HFFc6 (cell line): ENCODE measurements around the gene RAB40AL. TPM values are rescaled to one million over a fixed set of nuclear protein-coding genes. Genes with fewer than 3 reads are reported as not detected.
"Not testable (repeated sequence)": the region's sequence is repeated elsewhere in the genome, so short reads cannot be mapped to it uniquely, and the experiment has no call there.

Experiments
- DNase-seq: peaks from one replicate; pipeline ENCODE4 v3.0.0-alpha.2; 2018
- H3K27ac Mint-ChIP-seq: 2 replicates; pipeline ENCODE4 v1.8.0; 2020; ENCODE audit warnings: mild to moderate bottlenecking, mixed read lengths
- H3K27me3 Mint-ChIP-seq: 2 replicates; pipeline ENCODE4 v1.8.0; 2021; ENCODE audit warnings: mild to moderate bottlenecking, moderate library complexity, mixed read lengths; ENCODE audit not compliant: insufficient read depth
- H3K36me3 Mint-ChIP-seq: 2 replicates; pipeline ENCODE4 v1.8.0; 2021; ENCODE audit warnings: low read depth, mixed read lengths
- H3K4me1 Mint-ChIP-seq: 2 replicates; pipeline ENCODE4 v1.8.0; 2020; ENCODE audit warnings: low read depth, mixed read lengths
- H3K4me3 Mint-ChIP-seq: 2 replicates; pipeline ENCODE4 v1.8.0; 2020; ENCODE audit warnings: mild to moderate bottlenecking, moderate library complexity, mixed read lengths
- H3K9me3 Mint-ChIP-seq: 2 replicates; pipeline ENCODE4 v1.8.0; 2020; ENCODE audit warnings: mild to moderate bottlenecking, mixed read lengths
- long read RNA-seq: library from polyadenylated mRNA; unstranded; transcript quantifications from one replicate; pipeline ENCODE4 v2.0.0, GENCODE V29; 2019
- total RNA-seq, 6 experiments: library from RNA; stranded (reverse); fragmentation: NEBNext Ultra II Directional; extraction: Animal tissue kit (Norgen Biotek cat#: 25700); gene quantifications; 2 replicates in 1 of 6; 3 replicates in 5 of 6; pipeline ENCODE4 v1.2.3, GENCODE V29; 2021
- TF ChIP-seq, protein P1 (sequence below): fragments of 200-600 bp; sonication (generic); IDR thresholded peaks from 2 replicates; pipeline ENCODE4 v1.5.0; 2021; ENCODE audit warnings: antibody characterized with exemption, mild to moderate bottlenecking

The RAB40AL gene, protein sequence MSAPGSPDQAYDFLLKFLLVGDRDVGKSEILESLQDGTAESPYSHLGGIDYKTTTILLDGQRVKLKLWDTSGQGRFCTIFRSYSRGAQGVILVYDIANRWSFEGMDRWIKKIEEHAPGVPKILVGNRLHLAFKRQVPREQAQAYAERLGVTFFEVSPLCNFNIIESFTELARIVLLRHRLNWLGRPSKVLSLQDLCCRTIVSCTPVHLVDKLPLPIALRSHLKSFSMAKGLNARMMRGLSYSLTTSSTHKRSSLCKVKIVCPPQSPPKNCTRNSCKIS
- total RNA-seq = not detected
- long read RNA-seq = 0 reads

DNA sequence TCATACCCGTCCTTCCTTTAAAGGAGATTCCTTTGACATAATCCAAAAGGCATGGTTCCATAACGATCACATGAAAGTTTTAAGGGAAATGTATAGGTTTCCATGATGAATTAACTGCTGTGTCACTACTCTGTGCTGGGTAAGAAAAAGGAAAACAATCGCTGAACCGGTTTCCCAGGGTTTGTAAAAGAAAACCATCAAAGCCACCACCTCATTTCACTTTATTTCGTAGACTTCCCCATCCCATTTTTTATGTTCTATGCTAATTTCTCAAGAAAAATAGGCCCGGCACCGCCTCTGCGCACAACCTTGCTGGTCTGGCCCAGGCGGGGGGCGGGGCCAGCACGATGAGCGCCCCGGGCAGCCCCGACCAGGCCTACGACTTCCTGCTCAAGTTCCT, at the start of gene RAB40AL:
Gene RAB40AL, plus strand, starts transcription at position 301 of the 400 bp plus-strand sequence. Its CDS starts 47 bp downstream, at position 348.
- H3K27me3 Mint-ChIP-seq, H3K27ac Mint-ChIP-seq, H3K4me3 Mint-ChIP-seq, DNase-seq, H3K9me3 Mint-ChIP-seq, H3K4me1 Mint-ChIP-seq, H3K36me3 Mint-ChIP-seq: not testable (repeated sequence)

DNA sequence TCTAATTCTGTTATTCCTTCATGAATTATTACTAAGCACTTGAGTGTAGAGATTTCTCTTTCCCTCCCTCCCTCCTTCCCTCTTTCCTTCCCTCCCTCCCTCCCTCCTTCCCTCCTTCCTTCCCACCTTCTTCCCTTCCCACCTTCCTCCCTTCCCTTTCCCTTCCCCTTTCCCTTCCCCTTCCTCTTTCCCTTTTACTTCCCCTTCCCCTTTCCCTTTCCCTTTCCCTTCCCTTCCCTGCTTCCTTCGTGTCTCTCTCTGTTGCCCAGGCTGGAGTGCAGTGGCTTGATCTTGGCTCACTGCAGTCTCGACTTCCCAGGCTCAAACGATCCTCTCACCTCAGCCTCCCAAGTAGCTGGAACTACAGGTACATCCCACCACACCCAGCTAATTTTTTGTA, 49.4 kb upstream of the RAB40AL start:
- Mint-ChIP-seq H3K36me3 (peaks cover 11% of the 10 kb centered on the region), H3K4me3 (no peak overlapping the region), H3K4me1 (peaks cover 6% of the 10 kb centered on the region; the same call in 1 of the 2 replicates), H3K27ac (no peak overlapping the region), H3K27me3 (no peaks in the 10 kb centered on the region), H3K9me3 (no peaks in the 10 kb centered on the region)
- no peak for DNase-seq
- TF ChIP-seq, protein P1, sequence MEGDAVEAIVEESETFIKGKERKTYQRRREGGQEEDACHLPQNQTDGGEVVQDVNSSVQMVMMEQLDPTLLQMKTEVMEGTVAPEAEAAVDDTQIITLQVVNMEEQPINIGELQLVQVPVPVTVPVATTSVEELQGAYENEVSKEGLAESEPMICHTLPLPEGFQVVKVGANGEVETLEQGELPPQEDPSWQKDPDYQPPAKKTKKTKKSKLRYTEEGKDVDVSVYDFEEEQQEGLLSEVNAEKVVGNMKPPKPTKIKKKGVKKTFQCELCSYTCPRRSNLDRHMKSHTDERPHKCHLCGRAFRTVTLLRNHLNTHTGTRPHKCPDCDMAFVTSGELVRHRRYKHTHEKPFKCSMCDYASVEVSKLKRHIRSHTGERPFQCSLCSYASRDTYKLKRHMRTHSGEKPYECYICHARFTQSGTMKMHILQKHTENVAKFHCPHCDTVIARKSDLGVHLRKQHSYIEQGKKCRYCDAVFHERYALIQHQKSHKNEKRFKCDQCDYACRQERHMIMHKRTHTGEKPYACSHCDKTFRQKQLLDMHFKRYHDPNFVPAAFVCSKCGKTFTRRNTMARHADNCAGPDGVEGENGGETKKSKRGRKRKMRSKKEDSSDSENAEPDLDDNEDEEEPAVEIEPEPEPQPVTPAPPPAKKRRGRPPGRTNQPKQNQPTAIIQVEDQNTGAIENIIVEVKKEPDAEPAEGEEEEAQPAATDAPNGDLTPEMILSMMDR = no peak

DNA sequence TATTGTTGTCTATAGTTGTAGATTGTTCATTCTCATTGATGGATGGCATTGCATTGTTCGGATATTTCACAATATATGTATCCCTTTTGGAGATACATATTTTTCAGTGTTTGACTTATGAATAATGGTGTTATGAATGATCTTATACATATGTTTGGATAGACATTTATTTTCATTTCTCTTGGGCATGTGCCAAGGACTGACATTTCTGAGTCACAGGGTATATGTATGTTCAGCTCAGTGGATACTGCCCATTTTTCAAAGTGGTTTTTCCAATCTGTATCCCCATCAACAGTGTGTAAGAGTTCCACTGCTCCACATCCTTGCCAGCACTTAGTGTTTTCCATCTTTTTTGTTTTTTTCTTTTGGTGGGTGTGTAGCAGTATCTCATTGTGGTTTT, 45.0 kb upstream of the RAB40AL start:
- H3K36me3 Mint-ChIP-seq = peaks cover 7% of the 10 kb centered on the region; the same call in 1 of the 2 replicates
- peaks cover 6% of the 10 kb centered on the region; the same call in 1 of the 2 replicates for H3K4me1 Mint-ChIP-seq
- TF ChIP-seq, protein P1 = no peak
- H3K9me3 Mint-ChIP-seq = no peaks in the 10 kb centered on the region
- H3K27ac Mint-ChIP-seq = no peak overlapping the region
- H3K4me3 Mint-ChIP-seq = no peak overlapping the region
- no peak for DNase-seq
- no peaks in the 10 kb centered on the region for H3K27me3 Mint-ChIP-seq

DNA sequence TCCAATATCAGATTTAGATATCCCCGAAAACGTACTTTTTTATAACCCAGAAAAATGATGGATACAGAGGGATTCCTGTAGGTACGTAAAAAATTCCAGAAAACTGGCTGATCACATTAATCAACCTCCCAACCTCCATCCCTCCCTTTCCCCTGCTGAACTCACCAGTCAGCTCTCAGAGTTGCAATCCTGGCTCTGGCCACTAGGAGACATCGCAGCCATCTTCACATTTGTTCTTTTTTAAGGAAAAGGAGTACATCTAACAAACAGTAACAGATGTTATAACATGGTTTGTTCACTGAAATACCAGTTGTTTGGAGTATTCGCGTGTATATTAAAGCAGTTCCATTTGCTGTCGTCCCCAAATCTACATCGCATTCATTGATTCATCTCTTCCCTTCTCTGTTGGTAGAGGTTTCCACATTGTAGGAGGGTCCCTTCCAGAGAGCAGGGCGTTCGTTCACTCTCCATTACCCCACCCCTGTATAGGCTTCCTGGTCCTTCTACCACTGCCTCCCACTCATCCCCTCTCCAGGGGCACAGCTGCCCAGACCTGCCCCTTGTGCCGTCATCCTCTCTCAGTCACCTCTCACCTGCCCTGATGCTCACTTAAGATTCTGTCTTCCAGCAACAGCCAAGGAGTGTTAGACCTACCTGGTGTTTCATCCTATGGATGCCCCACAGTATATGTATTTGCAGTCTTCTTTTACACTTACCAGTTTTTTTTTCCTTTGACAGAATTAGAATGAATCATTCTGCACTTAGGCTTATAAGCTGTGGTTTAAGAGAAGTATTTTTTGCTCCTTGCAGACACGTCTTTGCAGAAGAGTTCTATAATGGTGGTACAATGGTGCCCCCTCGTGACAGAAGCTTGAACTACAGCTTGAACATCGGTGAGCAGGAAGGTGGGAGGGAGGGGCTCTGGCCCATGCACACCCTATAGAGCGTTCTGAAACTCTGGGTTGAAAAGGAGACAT, 36.8 kb upstream of the RAB40AL start:
- no peaks in the 10 kb centered on the region for H3K36me3 Mint-ChIP-seq
- H3K9me3 Mint-ChIP-seq = no peaks in the 10 kb centered on the region
- no peaks in the 10 kb centered on the region for H3K27me3 Mint-ChIP-seq
- TF ChIP-seq, protein P1 = peak; percentile 74
- DNase-seq = peak; percentile 63
- H3K27ac Mint-ChIP-seq = peak overlapping the region; percentile 64; the same call in 1 of the 2 replicates
- H3K4me1 Mint-ChIP-seq = peaks cover 11% of the 10 kb centered on the region
- H3K4me3 Mint-ChIP-seq = no peak overlapping the region

DNA sequence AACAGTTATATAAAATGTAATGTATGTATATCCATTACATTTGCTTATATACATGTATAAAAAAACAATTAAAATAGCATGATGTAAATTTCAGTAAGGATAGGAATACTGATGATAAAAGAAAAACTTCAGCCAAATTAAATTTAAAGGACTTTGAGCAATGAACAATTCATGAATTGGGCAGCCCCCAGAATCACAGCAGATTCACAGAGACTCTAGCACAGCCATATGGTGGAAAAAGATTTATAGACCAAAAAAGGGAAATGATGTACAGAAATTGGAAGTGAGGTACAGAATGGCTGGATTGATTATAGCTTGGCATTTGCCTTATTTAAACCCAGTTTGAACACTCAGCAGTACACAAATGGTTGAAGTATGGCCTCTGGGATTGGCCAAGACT, 34.7 kb upstream of the RAB40AL start:
- Mint-ChIP-seq H3K27me3 (no peaks in the 10 kb centered on the region; the same call in 1 of the 2 replicates), H3K4me3 (no peak overlapping the region), H3K27ac (no peak overlapping the region), H3K9me3 (no peaks in the 10 kb centered on the region), H3K4me1 (peaks cover 11% of the 10 kb centered on the region), H3K36me3 (no peaks in the 10 kb centered on the region)
- TF ChIP-seq, protein P1 = no peak
- no peak for DNase-seq
